GM21619 (cell line): ENCODE data around the gene STT3B.

Experiments used
- ATAC-seq: cut with Tn5 transposase; IDR thresholded peaks from one replicate; pipeline ENCODE4 v1.9.1; 2021; ENCODE audit not compliant: unreplicated experiment

The STT3B gene

DNA sequence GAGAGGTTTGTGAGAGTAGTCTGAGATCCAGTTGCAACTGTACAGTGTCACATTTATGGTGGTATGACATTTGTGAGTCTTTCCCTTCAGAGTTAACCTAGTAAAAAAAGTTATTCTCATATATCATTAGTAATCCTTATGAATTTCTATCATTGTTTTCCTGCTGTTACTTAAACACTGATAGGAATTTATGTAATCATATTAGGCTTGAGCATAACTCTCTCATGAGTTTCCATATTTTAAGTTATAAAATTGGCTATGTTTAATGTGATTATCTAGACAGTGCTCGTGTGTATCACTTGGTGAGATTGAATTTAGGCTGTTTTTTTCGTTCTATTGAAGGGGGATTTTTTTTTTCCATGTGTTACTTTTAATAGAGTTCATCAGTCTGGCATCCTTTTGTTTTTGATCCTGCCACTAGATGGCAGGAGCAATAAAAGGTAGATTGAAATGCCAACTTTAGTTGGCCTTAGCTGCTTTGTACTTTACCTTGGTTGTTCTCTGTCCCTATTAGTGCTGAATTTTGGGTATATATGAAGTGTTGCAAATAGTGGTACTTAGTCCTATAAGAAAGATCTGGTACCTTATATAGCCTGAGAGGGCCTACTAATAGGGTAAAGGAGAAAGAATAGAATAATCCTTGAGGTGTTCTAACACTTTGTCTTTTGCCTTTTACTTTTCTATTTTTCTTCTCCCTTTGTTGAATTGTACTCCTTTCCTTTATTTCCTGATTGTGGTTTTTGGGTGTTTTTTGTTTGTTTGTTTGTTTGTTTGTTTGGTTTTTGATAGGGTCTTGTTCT lies 17.9 kb downstream of the STT3B start:
- ATAC-seq: no peak

DNA sequence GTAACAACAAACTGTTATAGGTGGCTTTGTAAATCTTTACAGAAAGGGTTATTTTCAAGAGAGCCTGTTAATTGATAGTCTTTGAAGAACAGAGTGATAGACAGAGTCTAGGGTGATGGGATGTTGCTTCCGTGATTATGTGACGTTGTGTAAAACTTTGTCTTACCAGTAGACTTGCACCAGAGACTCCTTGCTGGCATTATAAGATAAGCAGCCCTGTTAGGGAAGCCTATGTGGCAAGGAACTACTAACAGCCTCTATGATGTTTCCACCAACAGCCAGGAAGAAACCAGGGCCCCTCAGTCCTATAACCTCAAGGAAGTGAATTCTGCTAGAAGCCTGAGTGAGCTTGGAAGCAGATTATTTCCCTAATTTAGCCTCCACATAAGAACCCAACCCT lies 18.9 kb downstream of the STT3B start:
- no peak for ATAC-seq

DNA sequence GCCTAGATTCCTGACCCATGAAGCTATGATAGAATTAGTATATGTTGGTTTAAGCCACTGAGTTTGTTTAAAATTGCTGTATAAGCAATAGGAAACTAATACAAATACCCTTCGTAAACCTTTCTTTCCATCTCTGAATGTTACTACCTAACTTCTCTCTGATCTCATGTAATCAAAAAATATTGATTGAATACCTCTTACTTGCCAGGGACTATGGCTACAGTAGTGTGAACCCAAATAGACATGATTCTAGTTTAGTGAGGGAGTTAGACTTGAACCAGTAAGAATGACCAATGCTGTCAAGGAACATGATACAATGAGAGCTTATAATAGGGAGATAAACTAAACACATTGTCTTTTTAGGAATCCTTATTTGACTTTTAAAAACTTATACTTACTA lies 19.4 kb downstream of the STT3B start:
- ATAC-seq: no peak

GRCh38 chr3:31553258-31553657 lies 20.5 kb downstream of the STT3B start:
- no peak for ATAC-seq

DNA sequence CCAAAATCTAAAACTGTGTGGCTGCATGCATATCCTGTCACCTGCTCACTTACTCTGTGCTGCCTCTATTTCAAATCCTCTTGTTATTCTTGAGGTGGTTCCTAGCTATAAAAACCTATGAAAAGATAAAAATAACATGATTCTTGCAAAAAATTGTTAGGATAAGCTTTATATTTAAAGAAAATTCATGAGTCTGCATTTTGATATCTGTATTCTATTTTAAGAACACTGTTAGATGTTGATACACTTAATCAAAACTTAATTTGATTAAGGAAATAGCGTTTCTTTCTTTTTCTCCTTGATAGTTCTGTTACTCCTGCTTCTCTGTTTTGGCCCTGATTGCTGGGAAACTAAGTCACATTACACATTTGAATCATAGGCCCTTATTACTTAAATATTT lies 22.5 kb downstream of the STT3B start:
- no peak for ATAC-seq

DNA sequence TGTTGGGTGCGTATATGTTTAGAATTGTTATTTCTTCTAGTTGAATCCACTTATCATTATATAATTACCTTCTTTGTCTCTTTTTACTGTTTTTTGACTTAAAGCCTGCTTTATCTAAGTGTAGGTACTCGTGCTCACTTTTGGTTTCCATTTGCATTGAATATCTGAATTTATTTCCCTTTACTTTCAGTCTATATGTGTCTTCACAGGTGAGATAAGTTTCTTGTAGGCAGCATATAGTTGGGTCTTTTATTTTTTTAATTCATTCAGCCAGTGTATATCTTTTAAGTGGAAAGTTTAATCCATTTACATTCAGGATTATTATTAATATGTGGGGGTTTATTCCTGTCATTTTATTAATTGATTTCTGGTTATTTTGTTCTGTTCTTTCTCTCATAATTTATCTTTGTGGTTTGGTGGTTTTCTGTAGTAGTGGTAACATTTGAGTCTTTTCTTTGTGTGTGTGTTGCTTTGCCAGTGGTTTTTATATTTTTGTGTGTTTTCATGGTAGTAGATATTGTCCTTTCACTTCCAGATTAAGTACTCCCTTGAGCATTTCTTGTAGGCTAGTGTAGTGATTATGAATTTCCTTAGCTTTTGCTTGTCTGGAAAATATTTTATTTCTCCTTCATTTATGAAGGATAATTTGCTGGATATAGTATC lies 27.3 kb downstream of the STT3B start:
- ATAC-seq: no peak

GRCh38 chr3:31561891-31562290 lies 29.2 kb downstream of the STT3B start:
- ATAC-seq: no peak

- no peak for ATAC-seq
Observed at GRCh38 chr3:31562525-31562924, 29.8 kb downstream of the STT3B start.

GRCh38 chr3:31565288-31565687 lies 32.6 kb downstream of the STT3B start:
- ATAC-seq: no peak

GRCh38 chr3:31567036-31567435 lies 34.3 kb downstream of the STT3B start:
- ATAC-seq: no peak

DNA sequence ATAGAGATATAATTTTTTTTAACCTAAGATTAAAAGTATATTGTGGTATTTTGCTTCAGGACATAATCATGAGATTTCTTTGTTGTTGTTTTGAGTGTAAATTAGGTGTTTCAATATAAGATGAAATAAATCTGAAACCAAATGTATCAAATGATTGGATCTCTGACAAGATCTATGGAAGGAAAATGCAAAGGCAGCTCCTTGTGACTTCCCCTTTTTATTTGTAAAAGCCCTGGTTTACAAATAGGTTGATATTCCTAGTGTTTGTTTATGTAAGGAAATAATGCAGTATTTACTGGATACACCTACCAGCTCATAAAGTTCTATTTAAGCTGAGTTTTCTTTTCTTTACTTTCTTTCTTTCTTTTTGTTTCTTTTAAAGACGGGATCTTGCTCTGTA lies 35.9 kb downstream of the STT3B start:
- no peak for ATAC-seq

GRCh38 chr3:31571325-31571724 lies 38.6 kb downstream of the STT3B start:
- ATAC-seq: no peak

- peak; percentile 39 for ATAC-seq
Observed at GRCh38 chr3:31572236-31573004, 39.7 kb downstream of the STT3B start.

DNA sequence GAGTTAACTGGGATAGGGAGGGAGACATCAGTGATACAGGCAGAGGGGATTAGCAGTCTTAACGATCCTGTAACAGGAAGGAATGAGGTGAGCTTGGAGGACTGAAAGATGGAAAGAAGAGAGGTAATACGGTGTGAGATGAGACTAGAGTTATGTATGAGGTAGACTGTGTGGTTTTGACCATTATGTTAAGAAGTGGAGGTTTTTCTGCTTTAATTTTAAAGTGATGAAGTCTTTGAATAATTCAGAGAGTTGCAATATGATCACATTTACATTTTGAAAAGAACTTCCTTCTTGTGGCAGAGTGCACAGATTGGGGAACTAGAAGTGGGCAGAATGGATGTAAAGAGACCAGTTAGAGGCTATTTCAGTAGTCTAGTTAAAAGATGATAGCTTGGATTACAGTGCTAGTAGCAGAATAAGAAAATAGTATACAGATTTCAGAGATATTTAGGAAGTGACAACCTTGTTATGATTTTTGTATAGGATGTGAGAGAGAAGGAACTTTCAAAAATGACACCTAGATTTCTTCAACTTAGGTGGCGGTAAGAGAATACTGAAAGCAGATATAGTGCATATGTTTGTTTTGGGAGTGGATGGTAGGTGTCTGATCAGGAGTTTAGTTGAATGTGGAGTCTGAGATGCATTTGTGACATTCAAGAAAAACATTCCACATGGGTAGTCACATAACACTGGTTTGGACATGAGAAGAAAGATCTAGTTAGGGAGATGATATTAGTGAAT lies 40.5 kb downstream of the STT3B start:
- ATAC-seq: peak; percentile 43

DNA sequence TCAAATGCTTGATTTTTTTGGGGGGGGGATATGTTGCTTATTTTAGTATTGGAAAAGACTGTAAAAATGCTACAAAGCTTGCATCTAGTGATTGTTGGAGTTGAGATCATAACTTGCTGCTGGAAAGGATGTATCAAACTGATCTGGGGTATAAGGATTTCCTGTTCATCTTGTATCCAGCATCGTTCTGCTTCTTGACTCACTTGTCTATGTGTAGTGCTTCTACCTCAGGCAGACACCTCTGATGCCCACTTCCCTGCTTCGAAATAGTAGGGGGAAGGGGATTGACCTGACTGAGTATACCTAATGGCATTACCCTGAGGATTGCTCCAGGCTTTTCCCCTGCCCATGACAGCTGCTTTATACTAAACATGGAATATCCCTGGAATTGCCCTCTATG lies 42.7 kb downstream of the STT3B start:
- ATAC-seq: no peak

- ATAC-seq: no peak
Observed at GRCh38 chr3:31576521-31576920, 43.8 kb downstream of the STT3B start.

DNA sequence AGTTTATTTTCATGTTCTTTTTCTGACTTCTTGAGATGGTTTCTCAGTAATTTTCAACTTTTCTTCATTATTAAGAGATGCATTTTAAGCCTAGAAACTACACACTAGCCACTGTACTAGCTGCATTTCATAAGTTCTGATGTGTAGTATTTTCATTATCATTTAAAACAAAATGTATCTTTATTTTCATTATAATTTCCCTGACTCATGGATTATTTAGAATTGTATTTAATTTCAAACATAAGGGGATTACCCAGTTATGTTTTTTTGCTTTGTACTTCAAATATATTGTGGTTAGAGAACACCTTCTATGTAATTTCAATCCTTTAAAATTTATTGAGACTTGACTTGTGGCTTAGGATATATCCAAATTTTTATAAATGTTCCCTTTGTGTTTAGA lies 44.5 kb downstream of the STT3B start:
- no peak for ATAC-seq

GRCh38 chr3:31579828-31580227 lies 47.1 kb downstream of the STT3B start:
- ATAC-seq: no peak

- no peak for ATAC-seq
Observed at GRCh38 chr3:31580645-31581044, 47.9 kb downstream of the STT3B start.

DNA sequence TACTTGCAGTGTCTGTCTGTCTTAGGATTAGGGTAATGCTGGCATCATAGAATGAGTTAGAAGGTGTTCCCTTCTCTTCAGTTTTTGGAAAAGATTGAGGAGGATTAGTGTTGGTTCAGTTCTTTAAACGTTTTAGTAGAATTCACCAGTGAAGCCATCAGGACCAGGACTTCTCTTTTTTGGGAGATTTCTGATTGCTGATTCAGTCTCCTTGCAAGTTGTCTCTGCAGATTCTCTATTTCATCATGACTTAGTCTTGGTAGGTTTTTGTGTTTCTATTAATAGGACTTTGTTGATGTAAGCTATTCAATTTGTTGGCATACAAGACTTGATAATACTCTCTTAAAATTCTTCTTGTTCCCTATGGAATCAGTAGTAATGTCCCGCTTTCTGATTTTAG lies 48.9 kb downstream of the STT3B start:
- ATAC-seq: no peak

DNA sequence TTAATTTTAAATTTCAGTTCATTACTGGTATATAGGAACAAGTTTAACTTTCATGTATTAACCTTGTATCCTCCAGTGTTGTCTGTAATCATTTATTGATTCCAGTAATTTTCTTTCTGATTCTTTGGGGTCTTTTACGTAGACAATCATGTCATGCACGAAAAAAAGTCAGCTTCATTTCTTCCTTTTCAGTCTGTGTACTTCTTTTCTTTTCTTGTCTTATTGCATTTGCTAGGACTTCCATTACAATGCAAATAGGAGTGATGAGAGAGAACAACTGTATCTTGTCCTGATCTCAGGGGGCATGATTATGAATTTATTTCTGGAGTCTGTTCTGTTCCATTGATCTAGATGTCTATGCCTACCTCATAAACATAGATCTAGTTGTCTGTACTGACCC lies 56.5 kb downstream of the STT3B start:
- ATAC-seq: no peak
